KMS-11 (cell line): ENCODE data around the gene ZDHHC18.

Source experiments
- H2AFZ ChIP-seq: fragments of 200-600 bp; sonication (generic); 2 replicates; pipeline ENCODE4 v1.6.1; 2016; ENCODE audit warnings: antibody characterized with exemption, mixed run types, low read depth
- H3K27ac ChIP-seq: fragments of 200-600 bp; sonication (generic); 2 replicates; pipeline ENCODE4 v1.6.1; 2016; ENCODE audit warnings: mild to moderate bottlenecking, mixed run types
- H3K27me3 ChIP-seq: fragments of 200-600 bp; sonication (generic); 2 replicates; pipeline ENCODE4 v1.6.1; 2017; ENCODE audit warnings: mild to moderate bottlenecking, low read depth, mixed run types, moderate library complexity; ENCODE audit not compliant: insufficient read depth
- H3K36me3 ChIP-seq: fragments of 200-600 bp; sonication (generic); 2 replicates; pipeline ENCODE4 v1.6.1; 2017; ENCODE audit warnings: mild to moderate bottlenecking, mixed run types; ENCODE audit not compliant: insufficient read depth
- H3K4me1 ChIP-seq: fragments of 200-600 bp; sonication (generic); 2 replicates; pipeline ENCODE4 v1.6.1; 2016; ENCODE audit warnings: mild to moderate bottlenecking, low read depth, mixed run types; ENCODE audit not compliant: poor library complexity, severe bottlenecking
- H3K4me2 ChIP-seq: fragments of 200-600 bp; sonication (generic); 2 replicates; pipeline ENCODE4 v1.7.0; 2016; ENCODE audit warnings: mild to moderate bottlenecking, mixed run types
- H3K4me3 ChIP-seq: fragments of 200-600 bp; sonication (generic); IDR thresholded peaks from 2 replicates; pipeline ENCODE4 v1.6.1; 2017; ENCODE audit warnings: low read depth, low read length, mixed read lengths; ENCODE audit not compliant: insufficient read depth
- H3K79me2 ChIP-seq: fragments of 200-600 bp; sonication (generic); 2 replicates; pipeline ENCODE4 v1.6.1; 2016; ENCODE audit warnings: low read depth, mixed run types; ENCODE audit not compliant: insufficient read depth
- H3K9ac ChIP-seq: fragments of 200-600 bp; sonication (generic); 2 replicates; pipeline ENCODE4 v1.6.1; 2016; ENCODE audit warnings: mild to moderate bottlenecking, mixed run types
- H4K20me1 ChIP-seq: fragments of 200-600 bp; sonication (generic); 2 replicates; pipeline ENCODE4 v1.6.1; 2016; ENCODE audit warnings: mild to moderate bottlenecking, mixed run types; ENCODE audit not compliant: insufficient read depth
- TF ChIP-seq, protein P1 (sequence below): fragments of 200-600 bp; sonication (generic); conservative IDR thresholded peaks from 2 replicates; pipeline ENCODE4 v1.6.1; 2017; ENCODE audit warnings: low read depth, mild to moderate bottlenecking, antibody characterized with exemption, low read length, moderate library complexity, mixed read lengths

The ZDHHC18 gene

DNA sequence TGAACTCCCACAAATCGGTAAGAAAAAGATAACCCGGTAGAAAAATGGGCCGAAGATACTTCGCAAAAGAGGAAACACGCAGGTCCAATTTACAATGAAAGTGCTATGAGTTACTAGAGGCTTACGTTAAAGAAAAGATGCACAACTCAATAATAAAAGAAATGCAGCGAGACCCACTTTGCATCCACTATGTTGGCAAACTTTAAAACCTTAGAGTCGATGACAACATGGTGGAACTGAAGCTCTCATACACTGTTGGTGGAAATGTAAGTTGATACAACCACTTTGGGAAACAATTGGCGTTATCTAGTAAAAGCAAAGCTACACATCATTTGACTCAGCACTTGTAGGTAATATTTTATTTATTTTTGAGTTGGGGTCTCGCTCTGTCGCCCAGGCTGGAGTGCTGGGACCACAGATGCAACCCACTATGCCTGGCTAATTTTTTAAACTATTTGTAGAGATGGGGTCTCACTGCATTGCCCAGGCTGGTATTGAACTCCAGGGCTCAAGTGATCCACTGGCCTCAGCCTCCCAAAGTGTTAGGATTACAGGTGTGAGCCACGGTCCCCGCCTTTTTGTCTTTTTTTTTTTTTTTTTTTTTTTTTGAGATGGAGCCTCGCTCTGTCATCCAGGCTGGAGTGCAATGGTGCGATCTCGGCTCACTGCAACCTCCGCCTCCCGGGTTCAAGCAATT is 74.5 kb downstream of the ZDHHC18 start:
- Histone ChIP-seq H2AFZ (peak overlapping the region; percentile 91), H3K27me3 (no peaks in the 10 kb centered on the region), H3K4me2 (peak overlapping the region; percentile 75), H4K20me1 (no peaks in the 10 kb centered on the region), H3K4me1 (peaks cover 17% of the 10 kb centered on the region), H3K36me3 (no peaks in the 10 kb centered on the region), H3K4me3 (peak overlapping the region; percentile 91), H3K9ac (peak overlapping the region; percentile 85), H3K27ac (peak overlapping the region; percentile 64; the same call in 1 of the 2 replicates), H3K79me2 (peaks cover 15% of the 10 kb centered on the region)
- TF ChIP-seq, protein P1, sequence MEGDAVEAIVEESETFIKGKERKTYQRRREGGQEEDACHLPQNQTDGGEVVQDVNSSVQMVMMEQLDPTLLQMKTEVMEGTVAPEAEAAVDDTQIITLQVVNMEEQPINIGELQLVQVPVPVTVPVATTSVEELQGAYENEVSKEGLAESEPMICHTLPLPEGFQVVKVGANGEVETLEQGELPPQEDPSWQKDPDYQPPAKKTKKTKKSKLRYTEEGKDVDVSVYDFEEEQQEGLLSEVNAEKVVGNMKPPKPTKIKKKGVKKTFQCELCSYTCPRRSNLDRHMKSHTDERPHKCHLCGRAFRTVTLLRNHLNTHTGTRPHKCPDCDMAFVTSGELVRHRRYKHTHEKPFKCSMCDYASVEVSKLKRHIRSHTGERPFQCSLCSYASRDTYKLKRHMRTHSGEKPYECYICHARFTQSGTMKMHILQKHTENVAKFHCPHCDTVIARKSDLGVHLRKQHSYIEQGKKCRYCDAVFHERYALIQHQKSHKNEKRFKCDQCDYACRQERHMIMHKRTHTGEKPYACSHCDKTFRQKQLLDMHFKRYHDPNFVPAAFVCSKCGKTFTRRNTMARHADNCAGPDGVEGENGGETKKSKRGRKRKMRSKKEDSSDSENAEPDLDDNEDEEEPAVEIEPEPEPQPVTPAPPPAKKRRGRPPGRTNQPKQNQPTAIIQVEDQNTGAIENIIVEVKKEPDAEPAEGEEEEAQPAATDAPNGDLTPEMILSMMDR, result no peak
